Hepatocyte (in vitro differentiated cells): ENCODE data around the gene POU3F3. TPM values are rescaled to one million over a fixed set of nuclear protein-coding genes. Genes with fewer than 3 reads are reported as not detected.

ENCODE experiments used
- DNase-seq: peaks from one replicate; pipeline ENCODE4 v3.0.0-alpha.2; 2016; ENCODE audit warnings: low spot score
- H2AFZ ChIP-seq: fragments of 200-600 bp; sonication (generic); 2 replicates; pipeline ENCODE4 v1.6.0; 2016; ENCODE audit warnings: antibody characterized with exemption, mild to moderate bottlenecking
- H3K27ac ChIP-seq: fragments of 200-600 bp; sonication (generic); 2 replicates; pipeline ENCODE4 v1.5.1; 2016; ENCODE audit warnings: mild to moderate bottlenecking
- H3K27me3 ChIP-seq: fragments of 200-600 bp; sonication (generic); 2 replicates; pipeline ENCODE4 v1.6.1; 2016
- H3K36me3 ChIP-seq: fragments of 200-600 bp; sonication (generic); replicated peaks from 2 replicates; pipeline ENCODE4 v1.5.1; 2016; ENCODE audit warnings: low read depth; ENCODE audit not compliant: insufficient read depth
- H3K4me1 ChIP-seq: fragments of 200-600 bp; sonication (generic); 2 replicates; pipeline ENCODE4 v1.5.1; 2016; ENCODE audit warnings: mild to moderate bottlenecking, moderate library complexity; ENCODE audit not compliant: insufficient read depth
- H3K4me2 ChIP-seq: fragments of 200-600 bp; sonication (generic); 2 replicates; pipeline ENCODE4 v1.6.0; 2016
- H3K4me3 ChIP-seq: fragments of 200-600 bp; sonication (generic); 2 replicates; pipeline ENCODE4 v1.5.1; 2016; ENCODE audit warnings: mild to moderate bottlenecking
- H3K79me2 ChIP-seq: fragments of 200-600 bp; sonication (generic); 2 replicates; pipeline ENCODE4 v1.6.0; 2017; ENCODE audit warnings: mild to moderate bottlenecking
- H3K9me2 ChIP-seq: fragments of 200-600 bp; sonication (generic); replicated peaks from 2 replicates; pipeline ENCODE4 v1.6.0; 2017; ENCODE audit warnings: mild to moderate bottlenecking; ENCODE audit not compliant: insufficient read depth
- H3K9me3 ChIP-seq: fragments of 200-600 bp; sonication (generic); 2 replicates; pipeline ENCODE4 v1.5.1; 2016; ENCODE audit warnings: low read depth, mild to moderate bottlenecking
- H4K20me1 ChIP-seq: fragments of 200-600 bp; sonication (generic); 2 replicates; pipeline ENCODE4 v1.6.0; 2016; ENCODE audit warnings: mild to moderate bottlenecking; ENCODE audit not compliant: insufficient read depth, poor library complexity, severe bottlenecking
- CTCF ChIP-seq: fragments of 200-600 bp; sonication (generic); IDR thresholded peaks from 2 replicates; pipeline ENCODE4 v1.5.1; 2016; ENCODE audit warnings: antibody characterized with exemption, mild to moderate bottlenecking; ENCODE audit not compliant: poor library complexity
- EZH2 ChIP-seq: fragments of 200-600 bp; sonication (generic); IDR thresholded peaks from 2 replicates; pipeline ENCODE4 v1.6.1; 2016; ENCODE audit warnings: antibody characterized with exemption, mild to moderate bottlenecking, borderline replicate concordance
- EZH2phosphoT487 ChIP-seq: fragments of 200-600 bp; sonication (generic); IDR thresholded peaks from one replicate; pipeline ENCODE4 v1.6.1; 2018; ENCODE audit warnings: antibody characterized with exemption, mild to moderate bottlenecking, low read depth, moderate library complexity; ENCODE audit not compliant: unreplicated experiment, severe bottlenecking
- WGBS: methylation state at CpG from one replicate; pipeline ENCODE4 v1.1.6; 2016; ENCODE audit warnings: low lambda C conversion rate; ENCODE audit errors: missing lambda C conversion rate; 5-methylcytosine and 5-hydroxymethylcytosine counted together
- polyA plus RNA-seq: library from polyadenylated mRNA; unstranded; fragments of >200 nt; fragmentation: Nextera tagmentation; extraction: Ambion mirVana; gene quantifications from 2 replicates; pipeline ENCODE4 v1.2.1, GENCODE V29; 2016
- total RNA-seq: library from RNA; depleted of rRNA; stranded (reverse); fragments of >200 nt; gene quantifications from 2 replicates; pipeline ENCODE4 v1.2.3, GENCODE V29; 2014

Gene POU3F3
- total and polyA plus RNA-seq, 2 experiments from 2014 or later: not detected

- no peak overlapping the region for H3K27ac ChIP-seq
- H2AFZ ChIP-seq: no peak overlapping the region
- TF ChIP-seq EZH2 (peak; percentile 24), CTCF (no peak)
- no peak for DNase-seq
- no peaks in the 10 kb centered on the region for H4K20me1 ChIP-seq
- no peaks in the 10 kb centered on the region for H3K79me2 ChIP-seq
- no peak overlapping the region for H3K4me2 ChIP-seq
- no peaks in the 10 kb centered on the region for H3K9me2 ChIP-seq
- no peaks in the 10 kb centered on the region for H3K36me3 ChIP-seq
- no peaks in the 10 kb centered on the region for H3K4me1 ChIP-seq
- 18% methylated on average over 9 of the region's 9 CpGs for WGBS
- H3K27me3 ChIP-seq: peaks cover 97% of the 10 kb centered on the region
- H3K9me3 ChIP-seq: no peaks in the 10 kb centered on the region
- no peak overlapping the region for H3K4me3 ChIP-seq
Measured at GRCh38 chr2:104846786-104847585, 6.9 kb upstream of the POU3F3 start.

- Histone ChIP-seq H3K9me2 (no peaks in the 10 kb centered on the region), H3K27me3 (peaks cover 96% of the 10 kb centered on the region), H3K27ac (no peak overlapping the region), H3K9me3 (no peaks in the 10 kb centered on the region), H3K36me3 (no peaks in the 10 kb centered on the region), H2AFZ (no peak overlapping the region), H3K79me2 (no peaks in the 10 kb centered on the region), H4K20me1 (no peaks in the 10 kb centered on the region), H3K4me3 (no peak overlapping the region), H3K4me2 (no peak overlapping the region), H3K4me1 (peaks cover 7% of the 10 kb centered on the region)
- DNase-seq: no peak
- 13% methylated on average over 5 of the region's 5 CpGs for WGBS
- TF ChIP-seq EZH2phosphoT487 (no peak), EZH2 (no peak)
Measured at GRCh38 chr2:104847586-104848160, 6.2 kb upstream of the POU3F3 start.

GRCh38 chr2:104848526-104848925 lies 5.4 kb upstream of the POU3F3 start:
- no peaks in the 10 kb centered on the region for H3K36me3 ChIP-seq
- peaks cover 97% of the 10 kb centered on the region for H3K27me3 ChIP-seq
- H3K9me3 ChIP-seq: no peaks in the 10 kb centered on the region
- DNase-seq: no peak
- no peak overlapping the region for H2AFZ ChIP-seq
- no peak overlapping the region for H3K27ac ChIP-seq
- no peak overlapping the region for H3K4me2 ChIP-seq
- H3K79me2 ChIP-seq: no peaks in the 10 kb centered on the region
- WGBS: 18% methylated on average over 4 of the region's 4 CpGs
- H3K9me2 ChIP-seq: no peaks in the 10 kb centered on the region
- no peaks in the 10 kb centered on the region for H4K20me1 ChIP-seq
- H3K4me3 ChIP-seq: no peak overlapping the region
- H3K4me1 ChIP-seq: peaks cover 14% of the 10 kb centered on the region
- TF ChIP-seq CTCF: no peak
- no peak for TF ChIP-seq EZH2phosphoT487
- TF ChIP-seq EZH2: no peak

DNA sequence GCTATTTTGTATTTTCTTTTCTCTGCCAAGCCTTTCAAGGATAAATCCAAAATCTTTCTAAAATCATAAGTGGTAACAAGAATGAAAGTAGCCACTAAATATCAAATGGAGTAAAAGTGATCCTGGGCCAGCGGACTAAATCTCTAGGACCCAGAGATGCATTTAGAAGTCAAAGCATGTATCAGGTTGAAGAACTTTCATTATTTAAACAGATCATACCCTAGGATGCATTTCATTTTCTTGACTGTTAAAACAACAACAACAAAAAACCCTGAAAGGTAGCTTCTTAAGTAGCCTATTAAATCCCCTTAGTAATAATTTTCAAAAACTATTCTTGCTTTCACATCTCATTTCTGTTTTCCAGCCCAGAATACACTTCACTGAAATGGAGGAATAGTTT lies 4.8 kb upstream of the POU3F3 start:
- WGBS: 12% methylated on average over 1 of the region's 1 CpG
- Histone ChIP-seq H3K27ac (no peak overlapping the region), H3K4me1 (peaks cover 16% of the 10 kb centered on the region), H3K9me2 (no peaks in the 10 kb centered on the region), H3K4me2 (no peak overlapping the region), H4K20me1 (no peaks in the 10 kb centered on the region), H3K27me3 (peaks cover 95% of the 10 kb centered on the region), H3K4me3 (no peak overlapping the region), H3K36me3 (no peaks in the 10 kb centered on the region), H2AFZ (no peak overlapping the region), H3K9me3 (no peaks in the 10 kb centered on the region), H3K79me2 (no peaks in the 10 kb centered on the region)
- no peak for TF ChIP-seq EZH2
- TF ChIP-seq EZH2phosphoT487: no peak
- no peak for TF ChIP-seq CTCF
- no peak for DNase-seq
